GM19351 (cell line): Measurements from ENCODE around the gene UNC5B.

ENCODE experiments used
- ATAC-seq: cut with Tn5 transposase; IDR thresholded peaks from one replicate; pipeline ENCODE4 v1.9.1; 2021; ENCODE audit warnings: mild to moderate bottlenecking, moderate library complexity; ENCODE audit not compliant: unreplicated experiment

The UNC5B gene

DNA sequence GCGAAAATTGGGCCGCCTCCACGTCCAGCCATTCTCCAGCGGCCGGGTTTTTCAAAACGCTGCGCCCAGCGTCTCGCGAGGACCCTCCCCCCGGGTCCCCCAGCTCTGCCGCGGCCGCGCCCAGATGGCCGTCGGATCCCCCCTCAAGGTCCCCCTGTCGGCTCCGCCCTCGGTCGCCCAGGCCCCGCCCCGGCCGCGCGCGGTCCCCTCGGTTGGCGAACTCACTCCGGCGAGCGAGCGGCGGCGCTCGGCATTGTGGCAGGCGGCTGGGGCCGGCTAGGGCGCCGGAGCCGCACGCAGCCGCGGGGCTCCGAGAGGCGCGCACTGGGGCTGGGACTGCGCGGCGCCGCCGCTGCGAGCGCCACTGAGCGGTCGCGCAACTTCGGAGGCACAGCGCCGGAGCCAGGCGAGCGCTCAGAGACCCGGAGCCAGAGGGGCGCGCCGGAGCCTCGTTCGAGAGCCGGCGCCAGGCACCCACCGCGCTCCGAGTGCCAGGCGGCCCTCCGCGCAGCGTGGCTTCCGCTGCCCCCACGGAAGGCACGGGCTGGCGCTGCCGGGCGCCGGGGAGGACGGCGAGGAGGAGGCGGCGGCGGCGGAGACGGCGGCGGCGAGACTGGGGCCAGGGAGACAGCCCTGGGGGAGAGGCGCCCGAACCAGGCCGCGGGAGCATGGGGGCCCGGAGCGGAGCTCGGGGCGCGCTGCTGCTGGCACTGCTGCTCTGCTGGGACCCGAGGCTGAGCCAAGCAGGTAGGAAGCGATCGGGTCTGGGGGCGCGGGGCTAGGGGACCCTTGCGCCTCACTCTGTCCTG lies at the start of gene UNC5B:
Gene UNC5B, plus strand, starts transcription at position 253 of the 809 bp plus-strand sequence. Its CDS starts 416 bp downstream, at position 669.
- ATAC-seq: no peak

GRCh38 chr10:71173466-71173865 lies 38.9 kb upstream of the UNC5B start:
- no peak for ATAC-seq

- ATAC-seq: no peak
Observed at GRCh38 chr10:71176661-71177060, 35.7 kb upstream of the UNC5B start.

DNA sequence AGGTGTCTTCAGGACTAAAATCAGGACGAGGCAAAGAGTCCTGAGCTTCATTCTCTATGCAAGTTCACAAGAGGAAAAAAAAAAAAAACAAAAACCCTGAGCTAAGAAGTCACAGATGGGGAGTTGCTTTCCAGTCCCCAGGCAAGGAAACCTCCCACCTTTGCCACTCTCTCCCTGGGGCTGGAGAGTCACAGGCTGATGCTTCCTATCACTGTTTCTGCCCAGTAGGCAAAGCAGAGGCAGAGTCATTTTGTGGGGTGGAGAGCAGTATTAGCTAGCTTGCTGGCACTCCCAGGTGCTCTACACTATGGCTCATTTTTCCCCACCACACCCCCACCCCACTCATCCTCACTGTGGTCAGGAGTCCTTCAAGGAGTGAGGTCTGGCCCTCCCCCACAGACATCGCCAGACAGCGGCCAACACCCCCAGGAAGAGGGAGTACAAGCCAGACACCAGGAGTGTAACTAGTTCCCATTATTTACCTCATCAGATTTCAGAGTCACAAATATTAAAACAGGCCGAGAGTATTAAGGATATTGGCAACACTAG lies 34.6 kb upstream of the UNC5B start:
- ATAC-seq: no peak

DNA sequence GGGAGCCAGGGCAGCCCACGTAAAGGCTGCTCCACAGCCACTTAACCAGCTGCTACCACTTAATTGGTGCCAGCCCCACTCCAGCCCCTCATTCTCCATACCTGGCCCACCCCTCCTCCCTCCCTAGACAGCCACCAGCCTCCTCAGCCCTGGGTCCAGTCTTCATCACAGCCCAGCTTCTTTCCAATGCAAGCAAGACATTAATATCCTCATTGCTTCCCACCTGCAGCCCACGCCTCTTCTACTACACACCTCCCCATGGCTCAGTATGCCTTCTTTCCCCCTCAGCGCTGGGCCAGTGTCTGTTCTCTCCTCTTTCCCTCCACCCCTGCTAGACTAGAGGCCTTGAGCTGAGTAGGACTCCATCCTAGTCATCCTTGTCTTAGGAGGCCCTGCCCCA lies 33.5 kb upstream of the UNC5B start:
- no peak for ATAC-seq

DNA sequence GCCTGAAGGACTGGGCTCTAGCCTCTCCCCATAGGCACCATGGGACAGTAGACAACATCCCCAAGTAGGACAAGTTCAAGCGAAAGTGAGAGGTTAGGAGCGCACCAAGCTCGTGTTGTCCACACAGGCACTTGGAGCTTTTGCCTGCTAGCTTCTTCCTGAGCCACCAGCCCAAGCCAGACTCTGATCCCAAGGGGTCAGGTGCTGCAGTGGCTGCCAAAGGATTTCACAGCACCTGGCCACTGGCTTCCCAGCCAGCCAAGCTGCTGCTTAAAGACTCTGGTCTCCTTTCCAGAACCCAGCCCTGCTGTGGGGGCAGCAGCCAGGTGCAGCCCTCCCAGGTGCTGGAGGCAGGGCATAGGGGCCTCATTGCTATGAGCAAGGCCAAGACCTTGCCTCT lies 33.0 kb upstream of the UNC5B start:
- ATAC-seq: no peak

DNA sequence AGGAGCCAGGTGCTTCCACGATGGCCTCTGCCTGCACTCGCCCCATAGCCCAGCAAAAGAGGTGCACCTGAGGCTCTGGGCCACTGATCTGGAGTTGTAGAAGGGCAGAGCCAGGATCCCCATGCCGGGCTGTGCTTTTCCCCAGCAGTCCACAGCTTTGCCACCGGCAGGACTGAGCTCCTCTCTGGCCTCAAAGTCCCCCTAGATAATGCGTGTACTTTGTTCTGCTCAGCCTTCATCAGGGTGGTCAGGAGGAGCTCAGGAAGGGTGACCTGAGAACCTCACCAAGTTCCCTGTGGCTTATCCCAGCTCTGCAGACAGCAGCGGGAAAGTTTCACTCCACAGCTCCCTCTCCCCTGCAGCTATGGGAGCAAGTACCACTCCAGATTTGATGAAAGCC lies 27.9 kb upstream of the UNC5B start:
- ATAC-seq: no peak

GRCh38 chr10:71185209-71185608 lies 27.2 kb upstream of the UNC5B start:
- no peak for ATAC-seq

- no peak for ATAC-seq
Observed at GRCh38 chr10:71187197-71187596, 25.2 kb upstream of the UNC5B start.

DNA sequence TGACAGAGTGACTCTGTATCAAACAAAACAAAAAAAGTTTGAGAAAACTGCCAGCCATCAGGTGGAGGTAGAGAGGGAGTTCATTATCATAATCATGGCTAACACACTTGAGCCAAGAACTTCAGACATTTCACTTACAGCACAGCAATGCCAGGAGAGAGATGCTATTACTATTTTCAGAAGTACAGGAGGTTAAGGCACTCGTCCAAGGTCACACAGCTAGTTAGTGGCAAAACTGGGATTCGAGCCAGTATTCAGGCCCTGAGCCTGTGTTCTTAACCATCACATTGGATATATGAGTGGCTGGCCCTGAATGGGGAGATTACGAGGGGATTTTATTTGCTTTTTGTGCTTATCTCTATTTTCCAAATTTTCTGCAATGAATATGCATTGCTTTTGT lies 24.8 kb upstream of the UNC5B start:
- ATAC-seq: no peak

DNA sequence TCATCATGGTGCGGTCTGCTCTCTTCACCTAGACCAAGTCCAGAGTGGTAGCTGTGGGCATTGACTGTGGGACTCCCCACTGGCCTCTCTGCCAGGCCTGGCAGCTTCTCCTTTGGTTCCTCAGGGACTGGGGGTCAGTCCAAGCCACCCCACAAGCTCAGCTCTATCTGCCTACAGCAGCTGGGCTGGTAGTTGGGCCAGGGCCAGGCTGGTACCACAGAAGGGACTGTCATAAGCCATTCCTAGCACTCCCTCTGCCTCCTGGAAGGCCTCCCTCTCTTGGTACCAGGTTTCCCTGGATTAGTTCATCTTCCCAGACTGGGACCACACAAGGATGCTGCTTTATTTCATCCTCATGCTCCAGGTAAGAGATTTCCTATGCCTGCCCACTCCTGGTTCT lies 24.2 kb upstream of the UNC5B start:
- ATAC-seq: no peak

DNA sequence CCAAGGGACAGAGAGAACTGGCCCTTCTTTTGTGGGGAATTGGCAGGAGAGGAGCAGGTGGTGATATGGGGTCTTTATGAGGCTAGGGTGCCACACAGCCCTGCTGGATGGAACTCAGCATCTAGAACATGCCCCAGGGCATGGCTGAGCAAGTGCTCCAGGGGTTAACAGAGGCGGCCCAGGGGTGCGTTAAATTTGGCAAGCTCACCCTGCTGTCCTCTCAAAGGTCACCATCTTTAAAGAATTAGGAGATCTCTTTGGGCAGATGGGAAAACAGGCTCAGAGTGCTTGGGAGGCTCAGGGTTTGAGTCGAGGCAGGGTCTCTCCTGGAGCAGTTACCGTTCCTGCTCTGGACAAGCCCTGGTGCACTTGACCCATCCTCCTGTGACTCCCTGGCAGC lies 21.4 kb upstream of the UNC5B start:
- ATAC-seq: no peak

DNA sequence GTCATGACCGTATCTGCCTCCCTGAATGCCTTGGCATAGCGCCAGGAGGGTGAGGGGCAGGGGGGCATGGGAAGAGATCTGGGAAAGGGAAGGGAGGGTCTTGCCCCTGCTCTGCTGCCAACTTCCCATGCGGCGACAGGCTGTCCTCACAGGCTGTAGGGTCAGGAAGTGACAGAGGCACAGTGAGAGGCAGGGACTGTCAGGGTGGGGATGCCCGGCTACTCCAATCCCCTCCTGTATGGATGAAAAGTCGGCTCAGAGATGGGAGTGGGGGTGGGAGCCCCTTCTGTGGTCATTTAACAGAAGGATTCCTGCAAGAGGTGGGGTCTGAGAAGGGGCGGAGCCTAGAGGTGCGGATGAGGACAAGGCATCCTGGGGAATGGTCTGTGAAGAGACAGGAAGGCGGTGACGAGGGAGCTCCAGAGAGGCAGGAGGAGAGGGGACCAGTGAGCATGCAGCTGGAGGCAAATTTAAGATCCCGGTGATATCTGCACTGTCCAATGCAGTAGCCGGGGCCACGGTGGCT lies 20.8 kb upstream of the UNC5B start:
- ATAC-seq: no peak

- ATAC-seq: no peak
Observed at GRCh38 chr10:71193516-71193915, 18.9 kb upstream of the UNC5B start.

DNA sequence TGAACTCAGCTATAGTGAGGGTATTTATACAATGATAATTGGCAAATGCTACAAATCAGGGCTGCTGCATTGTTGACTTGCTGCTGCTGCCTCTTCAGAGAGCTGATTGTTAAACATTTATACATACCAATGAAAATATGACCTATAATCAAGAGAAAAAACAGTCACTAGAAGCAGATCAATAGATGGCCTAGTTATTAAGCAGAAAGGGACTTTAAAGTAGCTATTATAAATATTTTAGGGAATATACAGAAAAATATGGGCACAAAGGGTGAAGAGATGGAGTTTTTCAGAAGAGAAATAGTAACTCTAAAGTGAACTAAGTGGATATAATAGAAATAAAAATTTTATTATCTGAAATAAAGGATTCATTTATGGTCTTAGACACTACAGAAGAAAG lies 14.4 kb upstream of the UNC5B start:
- ATAC-seq: no peak

- ATAC-seq: no peak
Observed at GRCh38 chr10:71201849-71202248, 10.5 kb upstream of the UNC5B start.

DNA sequence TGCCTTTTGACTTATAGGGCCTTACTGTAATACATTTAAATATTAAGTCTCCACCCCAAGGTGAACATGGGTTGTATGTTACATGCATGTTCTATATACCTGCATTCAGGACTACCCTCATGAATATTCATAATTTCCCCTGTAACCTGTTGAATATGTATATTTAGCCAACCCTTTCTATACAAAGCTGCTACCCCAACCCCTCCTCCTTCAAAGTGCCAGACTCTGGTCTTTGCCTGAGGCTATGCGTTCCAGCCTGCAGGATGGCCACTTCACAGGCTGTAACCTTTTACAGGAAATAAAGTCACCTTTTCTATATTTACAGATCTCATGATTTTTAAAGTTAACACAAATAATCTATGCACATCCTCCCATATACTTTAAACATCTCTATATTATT lies 10.1 kb upstream of the UNC5B start:
- ATAC-seq: no peak

DNA sequence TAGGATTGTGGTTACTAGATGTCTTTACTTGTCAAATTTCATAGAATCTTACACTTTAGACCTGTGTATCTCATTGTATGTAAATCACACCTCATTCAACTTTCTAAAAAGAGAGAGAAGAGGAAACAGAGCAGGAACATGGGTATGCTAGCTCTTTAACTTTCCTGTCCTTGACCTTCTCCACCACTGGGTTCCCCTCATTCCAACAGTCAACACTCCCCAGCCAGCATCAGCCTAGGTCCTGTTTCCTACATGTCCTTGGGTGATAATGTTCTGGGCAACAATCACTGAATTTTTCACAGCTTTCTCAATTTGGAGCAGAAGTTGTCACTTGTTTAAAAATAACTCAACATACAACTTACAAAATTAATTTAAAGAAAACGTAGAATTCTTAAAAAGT lies 9.2 kb upstream of the UNC5B start:
- no peak for ATAC-seq

GRCh38 chr10:71203716-71204115 lies 8.7 kb upstream of the UNC5B start:
- ATAC-seq: no peak

GRCh38 chr10:71204746-71205145 lies 7.6 kb upstream of the UNC5B start:
- ATAC-seq: no peak

DNA sequence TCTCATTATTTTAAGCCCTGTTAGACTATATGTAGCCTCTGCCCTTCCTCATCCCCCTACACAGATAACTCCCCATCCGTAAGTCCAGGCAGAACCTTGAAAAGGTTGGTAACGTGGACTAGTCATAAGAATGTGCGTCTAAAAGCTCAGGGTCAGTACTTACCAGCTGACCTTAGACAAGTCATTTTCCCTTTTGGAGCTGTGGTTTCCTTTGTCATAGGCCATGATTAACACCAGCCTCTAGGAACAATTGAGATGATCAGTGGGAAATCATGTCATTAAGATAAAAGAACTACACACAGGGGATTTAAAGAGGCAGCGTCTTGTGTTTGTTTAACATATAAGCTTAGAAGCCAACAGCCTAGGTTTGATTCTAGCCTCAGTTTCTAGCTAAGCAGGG lies 6.9 kb upstream of the UNC5B start:
- no peak for ATAC-seq

DNA sequence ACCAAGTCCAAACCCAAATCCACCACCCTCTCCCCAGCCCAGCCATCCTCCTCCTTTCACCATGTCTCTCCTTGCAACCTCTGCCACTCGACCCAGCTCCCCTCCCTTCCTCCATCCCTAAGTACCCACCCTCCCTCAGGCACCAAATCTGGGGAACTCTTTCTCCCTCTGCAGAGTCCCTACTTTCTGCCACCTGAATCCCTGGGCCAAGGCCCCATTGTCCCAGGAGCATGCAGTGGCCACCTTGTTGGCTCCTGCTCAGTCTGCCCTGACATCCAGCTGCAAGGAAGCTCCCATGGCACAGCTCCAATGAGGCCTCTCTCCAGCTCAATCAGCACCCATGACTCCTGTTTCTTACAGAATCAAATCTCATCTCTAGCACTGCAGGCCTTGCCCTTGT lies 5.5 kb upstream of the UNC5B start:
- ATAC-seq: no peak

- no peak for ATAC-seq
Observed at GRCh38 chr10:71207578-71207977, 4.8 kb upstream of the UNC5B start.
